CD4-positive, alpha-beta T cell (primary cell): ENCODE data around the gene ONECUT2. TPM values are rescaled to one million over a fixed set of nuclear protein-coding genes. Genes with fewer than 3 reads are reported as not detected.

Source experiments
- ATAC-seq: fragments of 200-7000 bp; cut with Tn5 transposase; one replicate; pipeline ENCODE4 v1.10.0; 2022; ENCODE audit warnings: mild to moderate bottlenecking; ENCODE audit not compliant: poor library complexity
- CTCF ChIA-PET: fragments of 350-600 bp; sonication (Branson Sonifier 250); formaldehyde crosslinking; loops from one replicate; lab custom pipeline; 2021; ENCODE audit warnings: antibody characterized with exemption, inconsistent platforms; lab: Charles Lee
- POLR2A ChIA-PET: fragments of 350-600 bp; sonication (Branson Sonifier 250); formaldehyde crosslinking; loops from one replicate; lab custom pipeline; 2021; ENCODE audit warnings: antibody characterized with exemption, inconsistent platforms; lab: Charles Lee
- DNase-seq, 14 experiments: peaks; one replicate each; pipeline ENCODE4 v3.0.0-alpha.2; 2013 to 2020; ENCODE audit warnings: mixed read lengths in 2 of 14
- H3K27ac ChIP-seq, 2 donors: one replicate each; pipeline versions ENCODE4 v1.5.1 to v1.7.0; 2013; ENCODE audit warnings: low read length in 2 of 2, low read depth in 1 of 2, mild to moderate bottlenecking in 1 of 2
- H3K27me3 ChIP-seq, 2 experiments: 1 replicate in 1 of 2; 2 replicates in 1 of 2; pipeline versions ENCODE4 v1.6.1 to v1.7.0; 2013; ENCODE audit warnings: low read length in 2 of 2, control low read depth in 1 of 2, mild to moderate bottlenecking in 1 of 2, moderate library complexity in 1 of 2; ENCODE audit not compliant: insufficient read depth in 2 of 2, control insufficient read depth in 1 of 2
- H3K36me3 ChIP-seq: one replicate; pipeline ENCODE4 v1.6.1; 2013; ENCODE audit warnings: low read length, control low read depth; ENCODE audit not compliant: insufficient read depth
- H3K4me1 ChIP-seq: one replicate; pipeline ENCODE4 v1.6.1; 2013; ENCODE audit warnings: low read length, control low read depth; ENCODE audit not compliant: insufficient read depth
- H3K4me3 ChIP-seq: one replicate; pipeline ENCODE4 v1.5.1; 2013; ENCODE audit warnings: mild to moderate bottlenecking, low read length, moderate library complexity
- H3K9me3 ChIP-seq, 2 experiments: 1 replicate in 1 of 2; 2 replicates in 1 of 2; pipeline versions ENCODE4 v1.6.1 to v1.7.0; 2013; ENCODE audit warnings: low read length in 2 of 2, mild to moderate bottlenecking in 2 of 2, control low read depth in 1 of 2, moderate library complexity in 1 of 2; ENCODE audit not compliant: control insufficient read depth in 1 of 2, insufficient read depth in 1 of 2
- H3K27ac Mint-ChIP-seq: one replicate; pipeline ENCODE4 v1.8.0; 2020; ENCODE audit warnings: mixed read lengths
- H3K27me3 Mint-ChIP-seq: one replicate; pipeline ENCODE4 v1.8.0; 2021; ENCODE audit warnings: mixed read lengths
- H3K36me3 Mint-ChIP-seq: one replicate; pipeline ENCODE4 v1.8.0; 2021; ENCODE audit warnings: low read depth, mixed read lengths
- H3K4me1 Mint-ChIP-seq: one replicate; pipeline ENCODE4 v1.8.0; 2021; ENCODE audit warnings: low read depth, mixed read lengths
- H3K4me3 Mint-ChIP-seq: one replicate; pipeline ENCODE4 v1.8.0; 2020; ENCODE audit warnings: mild to moderate bottlenecking, mixed read lengths
- H3K9me3 Mint-ChIP-seq: one replicate; pipeline ENCODE4 v1.8.0; 2020; ENCODE audit warnings: mixed read lengths
- intact Hi-C, 2 experiments: fragments of 100-400 bp; cut with DNase I in 1 of 2; cut with micrococcal nuclease in 1 of 2; formaldehyde crosslinking; loops; one replicate each; pipeline versions ENCODE4 v1.15.1 to v1.9.0; 2023 to 2025; cut with DNase I, micrococcal nuclease
- total RNA-seq, 174 experiments: library from RNA in 2 of 174; stranded (reverse) in 2 of 174; gene quantifications; one replicate each; pipeline ENCODE4 v1.2.3 and lab custom pipeline; 2021 to 2026
- TF ChIP-seq, protein P1 (sequence below): fragments of 200-600 bp; IDR thresholded peaks from one replicate; pipeline ENCODE4 v1.8.0; 2022; ENCODE audit warnings: antibody characterized with exemption, mild to moderate bottlenecking

Gene ONECUT2
- total RNA-seq, 2 experiments from 2014 or later: not detected

DNA sequence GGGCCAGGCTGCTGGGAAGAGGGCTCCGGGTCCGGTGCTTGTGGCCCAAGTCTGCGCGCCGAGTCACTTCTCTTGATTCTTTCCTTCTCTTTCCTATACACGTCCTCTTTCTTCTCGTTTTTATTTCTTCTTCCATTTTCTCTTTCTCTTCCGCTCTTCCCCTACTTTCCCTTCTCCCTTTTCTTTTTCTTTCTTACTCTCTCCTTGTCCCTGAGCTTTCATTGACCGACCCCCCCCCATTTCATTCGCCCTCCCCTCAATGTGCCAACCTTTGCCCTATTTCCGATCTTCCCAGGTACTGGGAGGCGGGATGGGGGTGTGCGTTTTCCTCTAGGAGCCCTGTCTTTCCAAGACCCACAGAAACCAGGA lies 1.8 kb downstream of the ONECUT2 start:
- ChIA-PET POLR2A (no interaction called here), CTCF (no interaction called here)
- DNase-seq: no peak
- Histone ChIP-seq H3K27ac (no peak overlapping the region), H3K4me3 (no peak overlapping the region), H3K36me3 (no peaks in the 10 kb centered on the region), H3K27me3 (peaks cover 78 to 90% of the 10 kb centered on the region in 2 experiments), H3K9me3 (peaks cover 5 to 69% of the 10 kb centered on the region in 2 experiments), H3K4me1 (peaks cover 37% of the 10 kb centered on the region)
- H3K9me3 Mint-ChIP-seq: no peaks in the 10 kb centered on the region
- H3K27me3 Mint-ChIP-seq: peaks cover 89% of the 10 kb centered on the region
- TF ChIP-seq, protein P1, sequence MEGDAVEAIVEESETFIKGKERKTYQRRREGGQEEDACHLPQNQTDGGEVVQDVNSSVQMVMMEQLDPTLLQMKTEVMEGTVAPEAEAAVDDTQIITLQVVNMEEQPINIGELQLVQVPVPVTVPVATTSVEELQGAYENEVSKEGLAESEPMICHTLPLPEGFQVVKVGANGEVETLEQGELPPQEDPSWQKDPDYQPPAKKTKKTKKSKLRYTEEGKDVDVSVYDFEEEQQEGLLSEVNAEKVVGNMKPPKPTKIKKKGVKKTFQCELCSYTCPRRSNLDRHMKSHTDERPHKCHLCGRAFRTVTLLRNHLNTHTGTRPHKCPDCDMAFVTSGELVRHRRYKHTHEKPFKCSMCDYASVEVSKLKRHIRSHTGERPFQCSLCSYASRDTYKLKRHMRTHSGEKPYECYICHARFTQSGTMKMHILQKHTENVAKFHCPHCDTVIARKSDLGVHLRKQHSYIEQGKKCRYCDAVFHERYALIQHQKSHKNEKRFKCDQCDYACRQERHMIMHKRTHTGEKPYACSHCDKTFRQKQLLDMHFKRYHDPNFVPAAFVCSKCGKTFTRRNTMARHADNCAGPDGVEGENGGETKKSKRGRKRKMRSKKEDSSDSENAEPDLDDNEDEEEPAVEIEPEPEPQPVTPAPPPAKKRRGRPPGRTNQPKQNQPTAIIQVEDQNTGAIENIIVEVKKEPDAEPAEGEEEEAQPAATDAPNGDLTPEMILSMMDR: no peak
- no peak for ATAC-seq
- H3K4me3 Mint-ChIP-seq: peak overlapping the region; percentile 66
- no peak overlapping the region for H3K27ac Mint-ChIP-seq
- intact Hi-C loops: no loop called here
- peaks cover 47% of the 10 kb centered on the region for H3K4me1 Mint-ChIP-seq
- no peaks in the 10 kb centered on the region for H3K36me3 Mint-ChIP-seq

DNA sequence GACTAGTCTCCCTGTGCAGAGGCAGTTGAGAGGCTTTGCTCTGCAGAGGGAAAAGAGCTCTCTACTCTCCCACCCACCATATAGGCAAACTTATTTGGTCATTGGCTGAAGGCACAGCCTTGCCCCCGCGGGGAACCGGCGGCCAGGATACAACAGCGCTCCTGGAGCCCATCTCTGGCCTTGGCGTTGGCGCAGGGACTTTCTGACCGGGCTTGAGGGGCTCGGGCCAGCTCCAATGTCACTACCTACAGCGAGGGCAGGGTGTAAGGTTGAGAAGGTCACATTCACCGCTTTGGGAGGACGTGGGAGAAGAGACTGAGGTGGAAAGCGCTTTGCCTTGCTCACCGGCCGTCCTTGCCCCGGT lies 2.2 kb downstream of the ONECUT2 start:
- H3K27ac Mint-ChIP-seq: no peak overlapping the region

DNA sequence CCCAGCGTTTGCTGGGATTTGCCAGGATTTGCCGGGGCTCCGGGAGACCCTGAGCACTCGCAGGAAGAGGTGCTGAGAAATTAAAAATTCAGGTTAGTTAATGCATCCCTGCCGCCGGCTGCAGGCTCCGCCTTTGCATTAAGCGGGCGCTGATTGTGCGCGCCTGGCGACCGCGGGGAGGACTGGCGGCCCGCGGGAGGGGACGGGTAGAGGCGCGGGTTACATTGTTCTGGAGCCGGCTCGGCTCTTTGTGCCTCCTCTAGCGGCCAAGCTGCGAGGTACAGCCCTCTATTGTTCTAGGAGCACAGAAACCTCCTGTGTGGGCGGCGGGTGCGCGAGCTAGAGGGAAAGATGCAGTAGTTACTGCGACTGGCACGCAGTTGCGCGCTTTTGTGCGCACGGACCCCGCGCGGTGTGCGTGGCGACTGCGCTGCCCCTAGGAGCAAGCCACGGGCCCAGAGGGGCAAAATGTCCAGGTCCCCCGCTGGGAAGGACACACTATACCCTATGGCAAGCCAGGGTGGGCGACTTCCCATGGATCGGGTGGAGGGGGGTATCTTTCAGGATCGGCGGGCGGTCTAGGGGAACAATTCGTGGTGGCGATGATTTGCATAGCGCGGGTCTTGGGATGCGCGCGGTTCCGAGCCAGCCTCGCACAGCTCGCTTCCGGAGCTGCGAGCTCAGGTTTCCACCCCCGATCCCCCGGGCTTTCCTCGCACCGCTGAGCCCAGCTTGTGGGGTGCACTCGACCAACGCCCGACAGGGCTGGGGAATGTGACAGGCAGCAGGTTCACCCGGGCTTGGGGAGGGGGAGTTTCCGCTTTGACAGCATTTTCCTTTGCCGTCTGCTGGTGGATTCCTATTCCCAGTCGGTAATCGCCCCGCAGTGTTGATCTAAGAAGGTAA lies 2.8 kb downstream of the ONECUT2 start:
- ChIA-PET CTCF (no interaction called here), POLR2A (no interaction called here)
- peaks cover 47% of the 10 kb centered on the region for H3K4me1 Mint-ChIP-seq
- Histone ChIP-seq H3K27me3 (peaks cover 84 to 90% of the 10 kb centered on the region in 2 experiments), H3K27ac (no peak overlapping the region), H3K9me3 (peaks cover 0 to 69% of the 10 kb centered on the region in 2 experiments), H3K4me3 (no peak overlapping the region), H3K4me1 (peaks cover 37% of the 10 kb centered on the region), H3K36me3 (no peaks in the 10 kb centered on the region)
- TF ChIP-seq, protein P1: no peak
- intact Hi-C loops: no loop called here
- ATAC-seq (peak; percentile 49), DNase-seq (peak in 3 of 14 experiments; percentile 18 to 32 (median 28))
- peak overlapping the region; percentile 66 for H3K4me3 Mint-ChIP-seq
- no peak overlapping the region for H3K27ac Mint-ChIP-seq
- no peaks in the 10 kb centered on the region for H3K36me3 Mint-ChIP-seq
- no peaks in the 10 kb centered on the region for H3K9me3 Mint-ChIP-seq
- peaks cover 89% of the 10 kb centered on the region for H3K27me3 Mint-ChIP-seq

More for the DNA sequence above, 2.2 kb downstream of the ONECUT2 start:
- Mint-ChIP-seq H3K27me3 (peaks cover 89% of the 10 kb centered on the region), H3K9me3 (no peaks in the 10 kb centered on the region), H3K4me1 (peaks cover 47% of the 10 kb centered on the region), H3K36me3 (no peaks in the 10 kb centered on the region), H3K4me3 (peak overlapping the region; percentile 66)
- Histone ChIP-seq H3K27me3 (peaks cover 83 to 90% of the 10 kb centered on the region in 2 experiments), H3K9me3 (peaks cover under 1 to 69% of the 10 kb centered on the region in 2 experiments), H3K36me3 (no peaks in the 10 kb centered on the region), H3K4me3 (no peak overlapping the region), H3K27ac (no peak overlapping the region), H3K4me1 (peaks cover 37% of the 10 kb centered on the region)
- ChIA-PET POLR2A (no interaction called here), CTCF (no interaction called here)
- DNase-seq (no peak), ATAC-seq (no peak)
- intact Hi-C loops: no loop called here
- TF ChIP-seq, protein P1: no peak
